Left renal cortex interstitium (tissue), 4 donors: ENCODE measurements around the gene SAT2. TPM values are rescaled to one million over a fixed set of nuclear protein-coding genes. Genes with fewer than 3 reads are reported as not detected.
A peak's percentile ranks its signal among the peaks of the same experiment; 100 is the strongest.
"Not testable (repeated sequence)": the region's sequence is repeated elsewhere in the genome, so short reads cannot be mapped to it uniquely, and the experiment has no call there.

Source experiments
- DNase-seq, 4 donors: peaks; one replicate each; pipeline ENCODE4 v3.0.0-alpha.2; 2013; ENCODE audit warnings: low read depth in 4 of 4, low spot score in 2 of 4, missing footprints in 1 of 4
- polyA plus RNA-seq, 4 donors: library from polyadenylated mRNA; unstranded; fragments of 120-200 nt; gene quantifications; one replicate each; pipeline ENCODE4 v1.2.1, GENCODE V29; 2013; ENCODE audit not compliant: insufficient read length in 4 of 4

SAT2 gene
- 100 to 1,000 TPM; 127 to 157 (median 133) TPM for polyA plus RNA-seq

GRCh38 chr17:7627250-7628121 is at the start of gene SAT2:
Gene SAT2 (minus strand): TSS chr17:7627821. CDS start chr17:7627635, 186 bp downstream.
- DNase-seq, result peak; percentile 80 to 92 (median 86)

GRCh38 chr17:7676533-7676932 is 48.9 kb upstream of the SAT2 start:
- no peak for DNase-seq

- DNase-seq, result no peak
These were observed 47.3 kb upstream of the SAT2 start for GRCh38 chr17:7674934-7675333.

- DNase-seq, result no peak
These were observed 45.6 kb upstream of the SAT2 start for GRCh38 chr17:7673239-7673638.

- DNase-seq, result no peak
These were observed 40.9 kb upstream of the SAT2 start for GRCh38 chr17:7668482-7668881.

GRCh38 chr17:7667656-7668406 is 40.2 kb upstream of the SAT2 start:
- DNase-seq, result no peak

GRCh38 chr17:7656958-7657609 is 29.5 kb upstream of the SAT2 start:
- DNase-seq, result no peak

- no peak for DNase-seq
These were observed 27.9 kb upstream of the SAT2 start for GRCh38 chr17:7655541-7655840.

GRCh38 chr17:7654832-7655540 is 27.4 kb upstream of the SAT2 start:
- DNase-seq, result no peak

- no peak for DNase-seq
These were observed 25.1 kb upstream of the SAT2 start for GRCh38 chr17:7652388-7653356.

- DNase-seq, result peak in 2 of 4 donors; percentile 58 to 73
These were observed 24.2 kb upstream of the SAT2 start for GRCh38 chr17:7651665-7652387.

GRCh38 chr17:7651097-7651664 is 23.6 kb upstream of the SAT2 start:
- no peak for DNase-seq

GRCh38 chr17:7650509-7651096 is 23.0 kb upstream of the SAT2 start, which contains the start of gene ATP1B2:
Gene ATP1B2 (plus strand): TSS chr17:7650926. CDS start chr17:7651519, 593 bp downstream.
- peak in 2 of 4 donors; percentile 50 to 55 for DNase-seq

- DNase-seq, result no peak
These were observed 19.4 kb upstream of the SAT2 start for GRCh38 chr17:7647018-7647417.

- DNase-seq, result no peak
These were observed 18.8 kb upstream of the SAT2 start for GRCh38 chr17:7646457-7646856.

- DNase-seq, result no peak
These were observed 17.2 kb upstream of the SAT2 start for GRCh38 chr17:7644775-7645174.

GRCh38 chr17:7641635-7642034 is 14.0 kb upstream of the SAT2 start:
- DNase-seq, result not testable (repeated sequence)

GRCh38 chr17:7640783-7641182 is 13.2 kb upstream of the SAT2 start:
- no peak for DNase-seq
